SU-DHL-6 (cell line): ENCODE results near the gene STX7.

Source experiments
- EZH2phosphoT487 ChIP-seq: fragments of 200-600 bp; sonication (generic), shearing (Covaris generic); conservative IDR thresholded peaks from 2 replicates; pipeline ENCODE4 v1.6.1; 2018; ENCODE audit warnings: mild to moderate bottlenecking, antibody characterized with exemption, low read length, moderate library complexity, mixed read lengths
- TF ChIP-seq, protein P1 (sequence below): fragments of 200-600 bp; sonication (generic); IDR thresholded peaks from one replicate; pipeline ENCODE4 v1.5.1; 2017; ENCODE audit warnings: antibody characterized with exemption, mild to moderate bottlenecking, low read length, moderate library complexity; ENCODE audit not compliant: insufficient read depth, poor library complexity, severe bottlenecking

DNA sequence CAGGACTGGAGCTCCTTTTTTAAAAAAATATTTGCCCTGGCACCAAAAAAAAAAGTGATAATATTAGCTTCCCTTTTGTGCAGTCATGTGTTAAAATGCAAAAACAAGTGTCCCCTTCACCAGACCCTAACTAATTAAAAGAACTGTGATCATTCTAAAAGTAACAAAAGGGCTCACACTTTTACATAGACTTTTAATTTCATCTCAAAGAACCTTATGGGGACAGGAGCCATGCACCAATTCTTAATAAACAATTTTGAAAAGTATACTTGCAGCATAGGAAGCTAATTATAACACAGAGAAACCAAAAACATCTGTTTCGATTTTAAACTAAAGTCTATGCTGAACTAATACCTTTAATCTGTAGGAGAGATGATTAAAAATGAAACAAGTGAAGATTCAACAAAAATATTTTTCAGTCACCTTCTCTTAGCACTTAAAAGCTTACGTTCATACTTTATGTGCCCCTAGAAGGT is 17.3 kb downstream of the STX7 start:
- TF ChIP-seq, protein P1, sequence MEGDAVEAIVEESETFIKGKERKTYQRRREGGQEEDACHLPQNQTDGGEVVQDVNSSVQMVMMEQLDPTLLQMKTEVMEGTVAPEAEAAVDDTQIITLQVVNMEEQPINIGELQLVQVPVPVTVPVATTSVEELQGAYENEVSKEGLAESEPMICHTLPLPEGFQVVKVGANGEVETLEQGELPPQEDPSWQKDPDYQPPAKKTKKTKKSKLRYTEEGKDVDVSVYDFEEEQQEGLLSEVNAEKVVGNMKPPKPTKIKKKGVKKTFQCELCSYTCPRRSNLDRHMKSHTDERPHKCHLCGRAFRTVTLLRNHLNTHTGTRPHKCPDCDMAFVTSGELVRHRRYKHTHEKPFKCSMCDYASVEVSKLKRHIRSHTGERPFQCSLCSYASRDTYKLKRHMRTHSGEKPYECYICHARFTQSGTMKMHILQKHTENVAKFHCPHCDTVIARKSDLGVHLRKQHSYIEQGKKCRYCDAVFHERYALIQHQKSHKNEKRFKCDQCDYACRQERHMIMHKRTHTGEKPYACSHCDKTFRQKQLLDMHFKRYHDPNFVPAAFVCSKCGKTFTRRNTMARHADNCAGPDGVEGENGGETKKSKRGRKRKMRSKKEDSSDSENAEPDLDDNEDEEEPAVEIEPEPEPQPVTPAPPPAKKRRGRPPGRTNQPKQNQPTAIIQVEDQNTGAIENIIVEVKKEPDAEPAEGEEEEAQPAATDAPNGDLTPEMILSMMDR = no peak
- no peak for TF ChIP-seq EZH2phosphoT487
